ENCODE measurements around the gene NPAS3. TPM values are rescaled to one million over a fixed set of nuclear protein-coding genes. Genes with fewer than 3 reads are reported as not detected.

The NPAS3 gene
- total RNA-seq, 1 donor from 2014 or later = 2.4 TPM

DNA sequence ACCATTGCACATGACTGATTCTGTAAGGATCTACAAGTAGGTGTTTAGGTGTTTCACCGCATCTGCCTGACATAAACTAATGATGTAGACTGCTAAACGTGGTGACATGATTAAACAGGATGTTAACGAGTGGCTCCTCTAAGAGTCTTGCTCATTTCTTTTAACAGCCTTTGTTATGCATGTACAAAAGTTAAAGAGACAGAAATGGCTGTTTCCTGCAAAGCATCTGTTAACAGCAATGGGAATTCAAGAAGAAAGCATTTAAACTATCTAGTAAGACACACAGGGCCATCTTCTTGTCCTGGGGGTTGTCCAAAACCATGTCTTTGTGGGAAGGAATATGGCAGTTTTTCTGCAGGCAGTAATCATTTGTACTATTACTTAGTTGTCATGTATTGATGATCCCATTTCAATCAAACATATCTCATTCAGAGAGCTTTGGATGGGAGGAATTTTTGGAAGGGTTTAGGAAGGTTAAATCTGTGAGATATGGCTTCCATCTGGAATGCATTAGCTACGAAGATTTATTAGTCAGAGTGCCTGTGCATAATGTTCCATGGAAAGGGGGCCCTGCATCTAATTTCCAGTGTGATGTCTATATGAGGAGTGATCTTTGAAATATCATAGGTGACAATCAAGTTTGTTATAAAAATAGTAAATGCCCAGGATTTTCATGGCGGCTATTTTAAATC is 517.1 kb downstream of the NPAS3 start:
- Mint-ChIP-seq H3K9me3 (ENCODE audit: unreplicated experiment) (no peaks in the 10 kb centered on the region), H3K4me3 (ENCODE audit: unreplicated experiment) (no peak overlapping the region), H3K27ac (ENCODE audit: unreplicated experiment) (no peak overlapping the region), H3K4me1 (ENCODE audit: low read depth, unreplicated experiment) (no peaks in the 10 kb centered on the region), H3K27me3 (ENCODE audit: unreplicated experiment) (no peaks in the 10 kb centered on the region), H3K36me3 (ENCODE audit: unreplicated experiment) (no peaks in the 10 kb centered on the region)
- DNase-seq = no peak
- TF ChIP-seq, protein P1, sequence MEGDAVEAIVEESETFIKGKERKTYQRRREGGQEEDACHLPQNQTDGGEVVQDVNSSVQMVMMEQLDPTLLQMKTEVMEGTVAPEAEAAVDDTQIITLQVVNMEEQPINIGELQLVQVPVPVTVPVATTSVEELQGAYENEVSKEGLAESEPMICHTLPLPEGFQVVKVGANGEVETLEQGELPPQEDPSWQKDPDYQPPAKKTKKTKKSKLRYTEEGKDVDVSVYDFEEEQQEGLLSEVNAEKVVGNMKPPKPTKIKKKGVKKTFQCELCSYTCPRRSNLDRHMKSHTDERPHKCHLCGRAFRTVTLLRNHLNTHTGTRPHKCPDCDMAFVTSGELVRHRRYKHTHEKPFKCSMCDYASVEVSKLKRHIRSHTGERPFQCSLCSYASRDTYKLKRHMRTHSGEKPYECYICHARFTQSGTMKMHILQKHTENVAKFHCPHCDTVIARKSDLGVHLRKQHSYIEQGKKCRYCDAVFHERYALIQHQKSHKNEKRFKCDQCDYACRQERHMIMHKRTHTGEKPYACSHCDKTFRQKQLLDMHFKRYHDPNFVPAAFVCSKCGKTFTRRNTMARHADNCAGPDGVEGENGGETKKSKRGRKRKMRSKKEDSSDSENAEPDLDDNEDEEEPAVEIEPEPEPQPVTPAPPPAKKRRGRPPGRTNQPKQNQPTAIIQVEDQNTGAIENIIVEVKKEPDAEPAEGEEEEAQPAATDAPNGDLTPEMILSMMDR (IDR thresholded peaks at IDR 0.05; ENCODE audit: partially characterized antibody, unreplicated experiment) = no peak

DNA sequence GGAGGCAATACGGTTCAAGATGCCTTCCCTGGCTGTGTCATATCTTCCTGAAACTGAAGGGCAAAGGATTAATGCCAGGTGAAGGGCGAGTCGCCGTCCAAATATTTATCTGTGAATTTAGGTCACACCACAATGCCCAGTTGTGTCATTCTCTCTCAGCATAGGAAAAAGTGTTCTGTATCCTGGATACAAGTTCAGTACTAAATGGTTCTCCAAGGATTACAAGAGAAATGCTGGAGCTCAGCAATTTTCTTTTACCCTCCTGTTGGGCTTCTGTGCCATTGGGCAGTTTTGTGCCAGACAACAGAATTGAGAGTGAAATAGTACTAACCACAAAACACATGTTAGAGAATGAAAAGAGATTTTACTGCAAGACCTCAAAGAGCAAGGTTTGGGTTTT is 518.3 kb downstream of the NPAS3 start:
- DNase-seq = no peak
- no peaks in the 10 kb centered on the region for H3K36me3 Mint-ChIP-seq (ENCODE audit: unreplicated experiment)
- H3K27ac Mint-ChIP-seq (ENCODE audit: unreplicated experiment) = no peak overlapping the region
- no peaks in the 10 kb centered on the region for H3K27me3 Mint-ChIP-seq (ENCODE audit: unreplicated experiment)
- H3K9me3 Mint-ChIP-seq (ENCODE audit: unreplicated experiment) = no peaks in the 10 kb centered on the region
- H3K4me1 Mint-ChIP-seq (ENCODE audit: low read depth, unreplicated experiment) = no peaks in the 10 kb centered on the region
- TF ChIP-seq, protein P1 (IDR thresholded peaks at IDR 0.05; ENCODE audit: partially characterized antibody, unreplicated experiment) = no peak
- H3K4me3 Mint-ChIP-seq (ENCODE audit: unreplicated experiment) = no peak overlapping the region

- H3K27me3 Mint-ChIP-seq (ENCODE audit: unreplicated experiment) = no peaks in the 10 kb centered on the region
- no peaks in the 10 kb centered on the region for H3K9me3 Mint-ChIP-seq (ENCODE audit: unreplicated experiment)
- no peak for DNase-seq
- H3K27ac Mint-ChIP-seq (ENCODE audit: unreplicated experiment) = no peak overlapping the region
- no peaks in the 10 kb centered on the region for H3K4me1 Mint-ChIP-seq (ENCODE audit: low read depth, unreplicated experiment)
- TF ChIP-seq, protein P1 (IDR thresholded peaks at IDR 0.05; ENCODE audit: partially characterized antibody, unreplicated experiment) = no peak
- no peaks in the 10 kb centered on the region for H3K36me3 Mint-ChIP-seq (ENCODE audit: unreplicated experiment)
- no peak overlapping the region for H3K4me3 Mint-ChIP-seq (ENCODE audit: unreplicated experiment)
Observed at GRCh38 chr14:33457617-33458016, 518.9 kb downstream of the NPAS3 start.

GRCh38 chr14:33460164-33460563 is 521.5 kb downstream of the NPAS3 start:
- Mint-ChIP-seq H3K4me1 (ENCODE audit: low read depth, unreplicated experiment) (no peaks in the 10 kb centered on the region), H3K36me3 (ENCODE audit: unreplicated experiment) (no peaks in the 10 kb centered on the region), H3K27me3 (ENCODE audit: unreplicated experiment) (no peaks in the 10 kb centered on the region), H3K9me3 (ENCODE audit: unreplicated experiment) (no peaks in the 10 kb centered on the region), H3K27ac (ENCODE audit: unreplicated experiment) (no peak overlapping the region), H3K4me3 (ENCODE audit: unreplicated experiment) (no peak overlapping the region)
- TF ChIP-seq, protein P1 (IDR thresholded peaks at IDR 0.05; ENCODE audit: partially characterized antibody, unreplicated experiment) = no peak
- no peak for DNase-seq

DNA sequence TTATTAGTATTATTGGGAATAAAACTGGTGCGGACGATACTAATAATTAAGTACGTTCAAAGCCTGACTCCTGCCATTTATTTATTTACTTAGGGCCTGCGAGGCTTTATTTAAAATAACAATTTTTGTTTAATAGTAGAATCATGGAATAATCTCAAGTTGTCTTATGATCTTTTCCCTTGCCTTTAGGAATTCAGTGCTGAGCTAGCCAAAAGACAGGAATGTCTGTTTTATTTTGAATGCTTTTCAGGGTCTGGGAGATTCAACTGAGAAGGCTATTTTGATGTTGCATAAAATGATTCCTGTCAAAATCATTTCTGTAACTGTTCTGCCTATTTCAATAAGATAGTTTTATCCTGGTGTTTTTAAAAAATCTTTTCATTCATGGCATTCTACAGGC is 522.4 kb downstream of the NPAS3 start:
- Mint-ChIP-seq H3K9me3 (ENCODE audit: unreplicated experiment) (no peaks in the 10 kb centered on the region), H3K27me3 (ENCODE audit: unreplicated experiment) (no peaks in the 10 kb centered on the region), H3K27ac (ENCODE audit: unreplicated experiment) (no peak overlapping the region), H3K36me3 (ENCODE audit: unreplicated experiment) (no peaks in the 10 kb centered on the region), H3K4me1 (ENCODE audit: low read depth, unreplicated experiment) (no peaks in the 10 kb centered on the region), H3K4me3 (ENCODE audit: unreplicated experiment) (no peak overlapping the region)
- no peak for DNase-seq
- TF ChIP-seq, protein P1 (IDR thresholded peaks at IDR 0.05; ENCODE audit: partially characterized antibody, unreplicated experiment) = no peak

Data from glutamatergic neuron (in vitro differentiated cells).